ENCODE data around the gene LEFTY1.

DNA sequence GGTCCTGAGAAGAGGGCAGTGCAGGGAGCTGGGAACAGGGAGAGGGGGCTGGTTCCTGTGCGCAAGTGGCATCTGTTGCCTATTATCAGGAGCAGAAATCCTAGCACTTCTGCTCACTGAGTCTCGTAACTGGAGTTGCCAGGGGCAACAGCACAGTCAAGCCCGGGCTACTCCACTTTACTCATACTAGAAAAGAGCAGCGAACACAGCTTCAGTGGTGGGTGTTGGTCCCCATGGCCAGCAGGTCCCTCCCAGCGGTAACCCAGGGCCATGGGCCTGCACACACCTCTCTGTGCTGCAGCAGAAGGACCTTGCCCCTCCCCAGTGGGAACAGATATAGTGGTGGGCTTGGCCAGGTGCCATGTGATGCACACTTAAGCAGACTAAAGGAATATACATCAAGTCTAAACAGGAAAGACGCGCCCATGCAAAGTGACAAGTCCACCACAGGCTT lies 26.6 kb upstream of the LEFTY1 start:
- TF ChIP-seq CTCF (IDR thresholded peaks at IDR 0.05 in 2 of 3, conservative IDR thresholded peaks at IDR 0.05 in 1 of 3; ENCODE audit: borderline replicate concordance in 1 of 3, insufficient read depth in 1 of 3, low read depth in 2 of 3, low read length in 2 of 3) (no peak), CEBPB (IDR thresholded peaks at IDR 0.05; ENCODE audit: low read depth) (no peak), ELF1 (IDR thresholded peaks at IDR 0.05; ENCODE audit: borderline replicate concordance, low read depth) (no peak), POLR2A (IDR thresholded peaks at IDR 0.05; ENCODE audit: borderline replicate concordance, extremely low read depth, insufficient read depth, insufficient read length) (no peak), EZH2 (IDR thresholded peaks at IDR 0.05) (no peak), SIN3A (IDR thresholded peaks at IDR 0.05; ENCODE audit: low read depth) (no peak), EZH2phosphoT487 (IDR thresholded peaks at IDR 0.05; ENCODE audit: borderline replicate concordance) (no peak), TCF7L2 (IDR thresholded peaks at IDR 0.05; ENCODE audit: borderline replicate concordance, extremely low read depth, insufficient read depth, insufficient read length) (no peak), CBX3 (IDR thresholded peaks at IDR 0.05; ENCODE audit: low read depth) (no peak), ATF3 (IDR thresholded peaks at IDR 0.05) (no peak), FOSL1 (IDR thresholded peaks at IDR 0.05; ENCODE audit: low read depth) (no peak)
- TF ChIP-seq, protein P1, sequence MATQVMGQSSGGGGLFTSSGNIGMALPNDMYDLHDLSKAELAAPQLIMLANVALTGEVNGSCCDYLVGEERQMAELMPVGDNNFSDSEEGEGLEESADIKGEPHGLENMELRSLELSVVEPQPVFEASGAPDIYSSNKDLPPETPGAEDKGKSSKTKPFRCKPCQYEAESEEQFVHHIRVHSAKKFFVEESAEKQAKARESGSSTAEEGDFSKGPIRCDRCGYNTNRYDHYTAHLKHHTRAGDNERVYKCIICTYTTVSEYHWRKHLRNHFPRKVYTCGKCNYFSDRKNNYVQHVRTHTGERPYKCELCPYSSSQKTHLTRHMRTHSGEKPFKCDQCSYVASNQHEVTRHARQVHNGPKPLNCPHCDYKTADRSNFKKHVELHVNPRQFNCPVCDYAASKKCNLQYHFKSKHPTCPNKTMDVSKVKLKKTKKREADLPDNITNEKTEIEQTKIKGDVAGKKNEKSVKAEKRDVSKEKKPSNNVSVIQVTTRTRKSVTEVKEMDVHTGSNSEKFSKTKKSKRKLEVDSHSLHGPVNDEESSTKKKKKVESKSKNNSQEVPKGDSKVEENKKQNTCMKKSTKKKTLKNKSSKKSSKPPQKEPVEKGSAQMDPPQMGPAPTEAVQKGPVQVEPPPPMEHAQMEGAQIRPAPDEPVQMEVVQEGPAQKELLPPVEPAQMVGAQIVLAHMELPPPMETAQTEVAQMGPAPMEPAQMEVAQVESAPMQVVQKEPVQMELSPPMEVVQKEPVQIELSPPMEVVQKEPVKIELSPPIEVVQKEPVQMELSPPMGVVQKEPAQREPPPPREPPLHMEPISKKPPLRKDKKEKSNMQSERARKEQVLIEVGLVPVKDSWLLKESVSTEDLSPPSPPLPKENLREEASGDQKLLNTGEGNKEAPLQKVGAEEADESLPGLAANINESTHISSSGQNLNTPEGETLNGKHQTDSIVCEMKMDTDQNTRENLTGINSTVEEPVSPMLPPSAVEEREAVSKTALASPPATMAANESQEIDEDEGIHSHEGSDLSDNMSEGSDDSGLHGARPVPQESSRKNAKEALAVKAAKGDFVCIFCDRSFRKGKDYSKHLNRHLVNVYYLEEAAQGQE (IDR thresholded peaks at IDR 0.05; ENCODE audit: low read depth), result no peak

Measured in HCT116 (cell line).